ENCODE measurements around the gene SRSF2.
"Not testable (repeated sequence)": the region's sequence is repeated elsewhere in the genome, so short reads cannot be mapped to it uniquely, and the experiment has no call there.

SRSF2 gene

DNA sequence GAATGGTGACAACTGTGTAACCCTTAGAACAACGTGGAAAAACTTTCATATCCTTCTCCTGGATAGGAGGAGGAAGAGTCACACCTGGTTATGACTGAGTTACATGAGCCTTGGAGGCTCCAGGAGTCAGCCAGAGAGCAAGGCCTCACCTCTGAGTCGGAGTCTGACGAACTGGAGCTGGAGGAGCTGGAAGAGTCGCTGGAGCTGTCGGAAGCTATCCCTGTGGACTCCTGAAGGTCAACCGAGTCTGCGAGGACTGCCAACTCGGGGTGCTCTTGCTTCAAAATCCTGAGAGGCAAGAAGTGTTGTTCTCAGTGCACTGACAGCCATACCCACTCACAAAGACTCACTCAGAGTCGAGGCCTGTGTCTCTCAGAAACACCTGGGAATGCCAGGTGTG, 16.9 kb downstream of the SRSF2 start:
- DNase-seq: no peak

DNA sequence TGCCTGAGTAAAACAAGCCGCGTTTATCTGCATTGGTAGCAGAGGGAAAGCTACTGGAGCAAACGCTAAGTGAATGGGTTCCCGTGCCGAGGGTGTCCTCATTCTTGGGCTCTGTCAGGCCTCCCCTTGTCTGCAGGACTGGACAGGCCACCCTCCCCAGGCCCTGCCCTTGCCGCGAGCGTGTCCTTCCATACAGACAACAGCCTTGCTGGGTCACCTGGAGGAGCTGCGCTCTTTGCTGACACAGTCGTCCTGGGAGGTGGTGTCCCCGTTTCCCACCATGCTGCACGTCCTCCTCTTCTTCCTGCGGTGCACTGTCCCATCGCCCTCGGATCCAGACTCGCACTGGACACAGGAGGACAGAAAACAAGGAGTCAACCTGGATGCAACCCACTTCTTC, 18.6 kb downstream of the SRSF2 start:
- DNase-seq: no peak

DNA sequence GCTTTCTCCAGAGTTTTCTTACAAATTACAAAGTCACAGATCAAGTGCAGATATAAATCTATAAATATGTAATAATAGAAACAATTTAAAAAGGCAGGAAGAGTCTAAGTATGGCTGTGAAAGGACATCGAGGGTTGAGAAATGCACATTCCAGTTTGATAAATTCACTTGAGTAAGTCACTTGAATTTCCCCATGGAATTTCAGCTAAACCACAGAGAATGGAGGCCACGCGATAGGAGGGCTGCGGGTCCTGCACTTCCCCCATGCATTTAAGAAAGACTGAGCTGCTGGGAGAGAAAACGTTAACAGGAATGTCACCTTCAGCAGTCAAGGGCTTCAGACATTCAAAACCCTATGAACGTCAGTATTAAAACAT, 20.3 kb downstream of the SRSF2 start:
- DNase-seq: no peak

DNA sequence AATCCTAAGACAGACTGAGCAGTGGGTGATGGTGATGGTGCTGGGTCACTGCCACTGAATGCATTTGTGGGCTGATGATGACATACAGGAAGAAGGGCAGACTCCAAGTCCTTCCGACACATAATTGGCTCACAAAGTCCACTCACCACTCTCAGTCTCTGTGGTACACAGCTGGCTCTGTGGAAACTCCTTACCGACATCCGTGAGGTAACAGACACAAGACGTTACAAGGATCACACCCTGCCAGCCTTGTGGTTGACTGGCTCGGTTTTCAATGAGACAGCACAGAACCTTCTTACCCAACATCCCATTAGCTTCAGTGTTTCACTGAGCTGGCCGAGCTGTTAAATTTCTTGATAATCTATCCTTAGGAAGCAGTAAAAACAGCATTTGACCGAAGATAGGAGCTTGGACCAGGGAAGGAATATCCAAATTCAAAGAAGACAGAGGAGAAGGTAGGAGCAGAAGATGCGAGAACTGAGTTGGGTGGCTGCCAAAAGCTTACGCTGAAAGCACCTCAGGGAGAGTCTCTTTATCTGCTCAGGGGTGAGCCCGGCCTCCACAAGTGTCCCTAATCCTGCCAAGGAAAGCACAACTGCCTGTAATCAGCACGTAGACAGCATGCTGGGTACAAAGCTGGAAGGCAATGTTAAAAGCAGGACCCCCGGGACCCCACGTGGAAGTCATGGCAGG, 20.8 kb downstream of the SRSF2 start:
- peak in 2 of 6 experiments; percentile 22 to 32 for DNase-seq

DNA sequence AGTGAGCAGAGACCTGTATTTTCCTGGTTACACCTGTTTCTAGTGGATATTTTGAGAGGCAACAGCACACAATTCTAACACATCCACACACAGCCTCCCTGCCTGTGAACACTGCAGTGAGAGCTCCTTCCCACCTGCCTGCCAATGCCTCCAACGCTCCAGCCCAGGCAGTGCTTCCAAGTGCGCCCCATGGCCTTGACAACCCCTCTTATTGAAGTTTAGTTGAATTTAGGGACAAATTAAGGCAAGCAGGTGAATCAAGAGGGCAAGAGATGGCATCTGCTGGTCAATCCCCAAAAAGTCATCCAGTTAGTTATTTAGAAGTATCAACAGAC, 21.7 kb downstream of the SRSF2 start:
- DNase-seq: no peak

DNA sequence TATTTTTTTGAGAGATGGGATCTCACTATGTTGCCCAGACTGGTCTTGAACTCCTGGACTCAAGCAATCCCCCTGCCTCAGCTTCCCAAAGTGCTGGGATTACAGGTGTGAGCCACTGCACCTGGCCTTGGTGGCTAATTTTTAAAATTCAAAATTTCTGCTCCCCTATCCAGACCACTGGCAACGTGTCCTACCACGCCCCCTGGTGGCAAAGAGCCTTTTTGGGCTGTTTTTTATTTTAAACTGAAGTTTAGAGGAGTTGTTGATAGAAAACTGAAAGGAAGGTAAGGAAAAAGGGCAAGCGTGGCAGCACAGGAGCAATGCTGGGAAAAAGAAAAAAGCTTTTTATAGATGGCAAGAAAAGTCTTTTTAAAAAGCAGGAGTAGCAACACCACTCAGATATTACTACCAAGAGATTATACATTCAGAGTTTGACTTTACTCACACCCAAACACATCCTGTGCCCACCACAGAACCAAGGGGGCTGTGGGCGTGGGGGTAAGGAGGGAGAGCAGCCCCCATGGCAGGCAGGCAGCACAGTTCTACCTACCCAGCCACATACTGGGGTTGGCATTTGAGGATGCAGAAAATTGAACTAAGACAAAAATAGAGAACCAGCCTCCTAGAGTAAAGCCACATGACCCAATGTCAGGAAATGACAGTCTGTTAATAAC, 22.2 kb downstream of the SRSF2 start:
- peak; percentile 29 to 78 (median 66) for DNase-seq

DNA sequence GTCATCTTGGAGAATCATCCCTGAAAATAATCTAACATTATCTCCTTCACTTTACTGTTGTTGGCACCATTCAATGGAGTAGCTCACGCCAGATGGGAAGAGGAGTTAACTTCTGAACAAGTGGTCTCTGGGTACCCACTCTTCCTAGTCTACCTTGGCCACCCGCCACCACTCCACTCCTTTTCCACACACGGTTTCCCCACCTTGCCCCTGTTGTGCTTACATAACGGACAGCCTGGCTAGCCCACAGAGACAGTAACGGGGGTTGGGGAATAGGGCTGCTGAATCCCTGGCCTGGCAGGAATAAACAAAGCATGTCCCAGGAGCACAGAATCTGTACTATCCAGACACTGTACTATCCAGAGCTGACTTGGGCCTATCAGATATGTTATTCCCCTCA, 22.8 kb downstream of the SRSF2 start:
- no peak for DNase-seq

DNA sequence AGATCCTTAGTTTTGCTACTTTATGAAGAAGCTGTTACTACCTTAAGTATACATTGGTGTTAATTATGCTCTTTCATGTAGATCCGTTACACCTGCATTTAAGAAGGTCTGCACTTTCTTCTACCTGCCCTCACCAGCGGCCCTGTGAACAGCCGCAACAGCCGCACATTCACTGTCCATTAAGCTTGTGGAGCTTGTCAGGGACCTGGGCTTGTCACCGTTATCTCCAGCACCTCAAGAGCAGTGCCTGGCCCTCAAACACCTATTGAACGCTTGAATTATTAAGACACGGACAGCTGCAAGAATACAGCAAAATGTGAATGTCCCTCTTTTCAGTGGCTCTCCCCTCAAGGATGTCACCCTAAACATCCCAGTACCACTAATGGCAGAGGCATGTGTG, 23.4 kb downstream of the SRSF2 start:
- DNase-seq: no peak

DNA sequence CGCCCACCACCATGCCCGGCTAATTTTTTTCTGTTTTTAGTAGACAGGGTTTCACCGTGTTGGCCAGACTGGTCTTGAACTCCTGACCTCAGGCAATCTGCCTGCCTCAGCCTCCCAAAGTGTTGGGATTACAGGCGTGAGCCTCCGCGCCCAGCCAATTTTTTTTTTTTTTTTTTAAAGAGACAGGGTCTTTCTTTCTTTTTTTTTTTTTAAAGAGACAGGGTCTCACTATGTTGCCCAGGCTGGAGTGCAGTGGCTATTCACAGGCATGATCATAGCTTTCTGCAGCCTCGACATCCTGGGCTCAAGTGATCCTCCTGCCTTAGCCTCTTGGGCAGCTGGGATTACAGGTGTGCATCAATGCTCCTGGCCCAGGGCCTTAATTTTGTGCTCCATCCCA, 24.8 kb downstream of the SRSF2 start:
- DNase-seq: not testable (repeated sequence)

DNA sequence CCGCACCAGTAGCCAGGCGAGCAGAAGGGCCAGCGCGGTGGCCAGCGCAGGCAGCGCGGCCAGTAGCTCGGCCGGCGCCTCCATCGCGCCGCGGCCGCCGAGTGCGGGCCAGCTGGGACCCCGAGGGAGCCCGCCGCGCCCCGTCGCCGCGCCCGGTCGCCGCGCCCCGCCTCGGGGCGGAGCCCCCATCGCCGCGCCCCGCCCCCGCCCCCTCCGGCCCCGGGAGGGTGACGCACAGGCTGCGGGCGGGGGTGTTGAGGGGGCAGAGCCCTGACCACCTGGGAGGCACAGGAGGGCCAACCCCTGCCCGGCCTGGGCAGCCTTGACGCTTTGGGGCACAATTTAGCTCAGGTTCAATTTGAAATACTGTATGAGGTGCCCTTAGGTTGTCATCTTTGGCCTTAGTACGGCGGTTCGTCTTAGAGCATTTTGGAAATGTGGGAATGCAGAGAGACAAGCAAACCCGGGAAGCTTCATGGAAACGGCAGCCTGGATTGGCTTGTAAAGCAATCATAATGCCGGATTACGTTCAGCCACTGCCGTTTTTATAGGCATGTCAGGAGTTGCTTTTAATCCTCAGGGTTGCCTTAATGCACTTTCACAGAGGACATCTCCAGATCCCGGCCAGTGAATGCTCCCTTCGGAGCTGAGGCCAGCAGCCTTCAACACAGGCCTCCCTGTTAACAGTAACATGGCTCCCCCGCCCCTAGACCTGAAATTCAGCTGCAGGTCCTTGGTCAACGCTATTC, 26.1 kb downstream of the SRSF2 start, which contains the start of gene MXRA7:
Gene MXRA7 (minus strand): TSS at position 103 of the 749 bp plus-strand sequence. CDS start 19 bp downstream, at position 84.
- peak in 5 of 6 experiments; percentile 11 to 48 (median 31) for DNase-seq

DNA sequence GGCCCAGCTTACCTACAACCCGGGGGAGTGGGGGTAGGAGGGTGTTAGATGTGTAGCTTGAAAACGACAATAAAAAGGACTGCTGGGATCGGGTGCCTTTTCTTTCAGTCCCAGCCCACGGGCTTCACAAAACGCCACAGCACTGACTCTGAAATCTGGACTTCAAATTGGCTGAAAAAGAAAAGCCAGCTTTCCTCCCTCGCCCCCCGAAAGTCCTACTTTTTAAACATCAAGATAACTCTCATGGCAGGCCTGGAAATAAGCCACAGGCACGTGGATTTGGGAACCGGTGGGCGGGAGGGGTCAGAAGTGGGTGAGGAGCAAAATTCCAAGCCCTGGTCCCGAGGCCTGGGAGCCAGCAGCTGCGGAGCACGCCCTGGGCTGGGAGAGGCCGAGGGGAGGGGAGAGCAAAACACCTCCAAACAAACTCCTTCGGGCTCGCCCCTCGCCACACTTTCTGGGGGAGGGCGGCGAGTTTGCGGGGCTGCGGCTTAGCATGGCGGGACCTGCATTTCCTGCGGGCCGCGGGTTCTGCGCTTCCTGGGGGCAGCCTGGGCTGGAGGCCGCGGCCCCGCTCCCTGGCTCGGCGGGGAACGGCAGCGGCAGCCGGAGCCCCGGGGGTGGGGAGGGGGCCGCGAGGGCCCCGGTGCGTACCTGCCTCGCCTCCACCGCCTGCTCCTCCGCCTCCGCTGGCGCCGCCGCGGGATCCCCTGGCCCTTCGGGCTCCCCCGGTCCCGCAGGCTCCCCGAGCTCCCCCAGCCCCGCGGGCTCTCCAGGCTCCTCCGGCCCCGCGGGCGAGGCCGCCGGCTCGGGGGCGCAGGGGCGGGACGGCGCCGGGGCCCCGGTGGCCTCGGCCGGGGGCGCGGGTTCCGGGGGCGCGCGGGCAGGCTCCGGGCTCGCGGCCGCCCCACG, 26.9 kb downstream of the SRSF2 start:
- not testable (repeated sequence) for DNase-seq

DNA sequence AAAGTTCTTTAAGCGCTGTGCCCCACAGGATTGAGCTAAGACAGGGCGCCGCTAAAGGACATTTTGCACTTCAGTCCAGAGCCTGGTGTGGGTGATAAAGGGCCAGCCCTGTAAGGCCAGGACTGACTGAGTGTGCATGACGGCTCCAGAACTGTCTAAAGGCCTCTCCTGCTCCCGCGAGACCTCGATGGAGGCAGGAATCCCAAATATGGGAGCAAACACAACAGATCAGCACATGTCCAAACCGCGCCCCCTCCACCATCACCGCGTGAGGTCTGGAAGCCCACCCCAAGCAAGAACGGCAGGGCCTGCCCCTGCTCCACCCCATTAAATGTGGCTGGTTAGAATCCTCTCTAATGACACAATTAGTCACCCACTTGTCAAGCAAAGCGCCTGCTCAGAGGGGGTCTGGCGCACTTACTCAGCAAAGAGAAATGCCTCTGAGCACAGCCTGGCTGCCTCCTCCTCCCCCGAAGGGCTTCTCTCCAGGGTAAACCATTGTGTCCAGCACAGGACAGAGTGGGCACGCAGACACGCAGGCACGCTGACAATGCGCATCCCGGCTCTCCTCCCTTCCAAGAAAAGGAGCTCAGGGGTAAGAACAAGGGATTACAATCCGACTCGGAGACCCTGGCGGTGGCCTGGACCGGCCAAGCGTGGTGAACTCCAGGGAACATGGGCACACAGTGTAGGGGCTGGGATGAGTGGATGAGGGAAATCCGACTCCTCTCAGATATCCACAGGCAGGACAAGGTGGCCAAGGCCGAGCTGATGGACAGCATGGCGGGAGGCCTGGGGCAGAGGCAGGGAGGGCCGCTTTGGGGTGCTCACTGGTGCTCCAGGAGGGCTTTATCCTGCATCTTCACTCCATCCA, 27.8 kb downstream of the SRSF2 start:
- DNase-seq: no peak

DNA sequence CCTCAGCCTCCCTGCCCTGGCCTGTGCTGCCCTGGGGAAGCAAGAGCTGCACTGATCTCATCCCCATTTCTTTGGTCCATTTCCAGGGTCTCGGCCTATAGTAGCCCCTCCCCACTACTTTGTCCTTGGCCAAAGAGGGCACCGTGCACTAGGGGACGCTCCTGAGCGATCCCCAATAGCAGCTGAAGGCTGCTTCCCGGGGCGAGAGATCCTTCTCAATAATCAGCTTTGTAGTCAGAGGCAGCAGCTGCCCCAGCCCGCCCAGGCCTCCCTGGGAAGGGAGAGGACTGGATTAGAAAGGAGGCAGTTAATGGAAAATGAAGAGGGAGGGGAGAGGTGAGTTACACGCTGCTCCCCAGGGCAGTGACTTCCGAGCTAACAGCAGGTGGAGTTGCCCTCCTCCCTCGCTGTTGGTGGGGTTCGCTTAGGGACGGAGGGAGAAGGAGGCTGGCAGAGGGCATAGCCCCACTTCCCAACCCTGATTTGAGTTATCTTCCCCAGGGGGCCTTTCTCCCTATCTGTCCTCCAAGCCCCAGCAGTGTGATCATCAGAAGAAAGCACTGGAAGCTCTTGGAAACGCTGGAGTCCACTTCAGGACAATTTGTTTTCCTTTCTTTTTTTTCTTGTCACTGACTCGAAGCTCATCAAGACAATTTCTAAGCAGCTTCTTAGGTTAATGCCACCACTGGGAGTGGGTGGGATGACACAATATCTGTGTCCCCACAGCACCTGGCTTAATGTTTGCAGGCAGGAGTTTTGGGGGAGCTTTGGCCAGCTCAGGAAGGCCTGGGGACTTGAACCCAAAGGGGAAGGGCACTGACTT, 28.9 kb downstream of the SRSF2 start:
- no peak for DNase-seq

DNA sequence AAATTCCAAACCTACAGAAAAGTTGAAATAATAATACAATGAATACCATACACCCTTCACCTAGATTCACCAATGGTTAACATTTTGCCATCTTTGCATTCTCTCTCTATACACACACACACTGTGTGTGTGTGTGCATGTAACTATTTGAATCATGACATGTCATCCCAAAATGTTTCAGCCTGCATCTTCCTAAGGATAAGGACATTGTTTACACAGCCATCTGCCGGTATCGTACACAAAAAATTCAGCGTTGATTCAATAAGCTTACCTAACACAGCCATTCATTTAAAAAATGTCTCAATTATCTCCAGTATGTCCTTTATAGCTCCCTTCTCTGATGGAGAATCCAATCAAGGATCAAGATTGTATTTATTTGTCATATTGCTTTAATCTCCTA, 30.3 kb downstream of the SRSF2 start:
- DNase-seq: no peak

DNA sequence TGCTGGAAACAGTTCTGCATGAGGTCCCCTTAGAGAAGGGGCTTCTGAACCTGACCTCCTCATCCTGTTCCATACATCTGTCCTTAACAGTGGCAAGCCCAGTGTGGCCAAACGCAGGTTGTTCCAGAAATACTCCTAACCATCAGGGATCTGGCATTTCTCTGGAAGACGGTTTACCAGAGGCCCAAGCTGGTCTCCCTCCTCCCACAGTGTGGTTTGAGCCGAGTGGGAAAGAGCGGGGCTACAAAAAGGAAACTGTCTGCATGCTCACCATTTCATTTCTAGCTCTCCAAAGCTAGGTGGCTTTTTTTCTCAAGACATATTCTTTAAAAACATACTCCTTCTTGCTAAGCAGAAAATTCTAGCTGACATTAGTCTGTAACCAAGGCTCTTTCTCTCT, 32.3 kb downstream of the SRSF2 start:
- no peak for DNase-seq

DNA sequence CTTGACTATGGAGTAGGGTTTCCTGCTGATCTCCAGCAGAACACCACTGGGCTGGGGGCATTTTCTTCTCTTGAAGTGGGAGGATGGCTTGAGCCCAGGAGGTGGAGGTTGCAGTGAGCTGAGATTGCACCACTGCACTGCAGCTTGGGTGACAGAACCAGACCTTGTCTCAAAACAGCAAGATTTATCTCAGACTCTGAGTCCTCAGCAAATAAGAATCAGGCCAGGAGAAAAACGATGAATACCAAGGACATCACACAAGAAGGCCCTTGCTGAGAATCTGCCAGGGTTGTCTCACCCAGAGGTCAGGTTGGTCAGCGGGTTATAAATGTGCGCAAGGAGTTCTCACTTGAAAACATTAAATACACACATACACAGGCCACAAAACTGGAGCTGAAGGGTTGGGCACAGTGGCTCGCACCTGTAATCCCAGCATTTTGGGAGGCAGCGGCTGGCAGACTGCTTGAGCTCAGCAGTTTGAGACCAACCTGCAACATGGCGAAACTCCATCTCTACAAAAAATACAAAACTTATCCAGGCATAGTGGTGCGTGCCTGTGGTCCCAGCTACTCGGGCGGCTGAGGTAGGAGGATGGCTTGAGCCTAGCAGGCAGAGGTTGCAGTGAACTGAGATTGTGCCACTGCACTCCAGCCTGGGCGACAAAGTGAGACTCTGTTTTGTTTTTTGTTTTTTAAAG, 34.0 kb downstream of the SRSF2 start:
- DNase-seq: no peak

DNA sequence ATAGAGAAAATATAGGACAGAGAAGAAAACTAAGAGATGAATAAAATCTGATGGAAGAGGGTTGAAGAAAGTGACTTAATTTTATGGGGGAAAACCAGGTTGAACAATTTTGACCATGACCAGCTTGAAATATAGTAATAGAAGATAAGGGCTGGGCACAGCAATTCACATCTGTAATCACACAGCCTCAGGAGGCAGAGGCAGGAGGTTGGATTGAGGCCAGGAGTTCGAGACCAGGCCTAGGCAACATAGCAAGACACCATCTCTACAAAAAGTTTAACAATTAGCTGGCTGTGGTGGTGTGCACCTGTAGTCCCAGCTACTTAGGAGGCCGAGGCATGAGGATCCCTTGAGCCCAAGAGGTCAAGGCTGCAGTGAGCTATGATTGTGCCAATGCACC, 35.1 kb downstream of the SRSF2 start:
- DNase-seq: no peak

DNA sequence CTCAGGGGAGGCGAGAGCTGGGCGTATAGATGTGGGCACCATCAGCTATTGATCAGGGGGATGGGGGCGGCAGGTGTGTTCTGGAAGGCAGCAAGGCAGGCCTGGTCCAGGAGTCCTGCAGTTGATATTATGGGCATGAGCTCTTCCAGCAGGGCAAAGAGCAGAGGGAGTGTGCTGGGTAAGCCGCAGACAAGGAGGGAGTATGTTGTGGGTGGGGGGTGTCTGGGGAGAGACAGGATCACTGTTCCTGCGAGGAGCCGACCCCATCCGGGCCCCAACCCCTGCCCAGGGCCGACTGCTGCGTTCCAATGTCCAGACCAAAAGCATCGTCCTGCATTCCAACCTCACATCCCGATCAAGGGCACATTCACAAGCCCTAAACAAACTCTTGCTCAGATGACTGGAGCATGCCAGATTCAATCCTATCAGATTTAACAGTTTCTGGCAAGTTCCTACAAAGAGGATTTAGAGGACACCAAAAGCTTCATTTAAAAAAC, 35.6 kb downstream of the SRSF2 start:
- no peak for DNase-seq

DNA sequence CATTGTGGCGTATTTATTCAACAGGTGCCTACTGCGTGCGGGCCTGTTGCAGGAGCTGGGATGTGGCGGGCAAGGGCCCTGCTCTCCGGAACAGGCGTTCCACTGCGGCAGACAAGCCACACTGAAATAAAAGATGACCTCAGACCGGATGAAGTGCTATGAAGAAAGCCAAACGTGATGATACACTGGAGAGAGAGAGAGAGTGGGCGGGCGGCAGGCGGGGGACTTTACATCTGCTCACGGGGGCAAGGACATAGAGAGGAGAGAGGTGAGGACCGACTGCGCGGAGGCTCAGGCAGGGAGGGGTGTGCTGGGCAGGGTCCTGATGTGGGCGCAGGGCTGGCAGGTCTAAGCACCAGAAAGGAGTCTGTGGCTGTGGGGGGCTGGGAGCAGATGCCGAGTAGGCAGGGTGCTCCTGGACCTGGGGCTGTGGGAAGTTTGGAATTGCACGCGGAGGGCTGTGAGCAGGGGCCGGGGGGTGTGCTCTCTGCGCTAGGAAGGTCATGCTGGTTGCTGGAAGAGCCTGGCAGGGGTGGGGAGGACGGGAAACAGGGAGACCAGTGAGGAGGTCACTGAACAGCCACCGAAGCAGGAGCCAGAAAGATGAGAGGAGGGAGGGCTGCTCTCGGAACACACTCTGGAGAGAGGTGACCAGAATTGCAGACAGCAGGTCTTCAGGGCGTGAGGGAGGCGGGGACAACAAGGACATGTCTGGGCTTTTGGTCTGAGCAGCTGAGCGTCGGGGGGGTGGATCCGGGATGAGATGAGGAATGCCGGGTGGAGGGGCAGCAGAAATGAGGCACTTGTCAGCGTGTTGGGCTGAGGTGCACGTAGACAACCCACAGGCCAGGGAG, 36.3 kb downstream of the SRSF2 start:
- DNase-seq: no peak
